WERI-Rb-1 (cell line): ENCODE results near the gene GMEB2.
"Not testable (repeated sequence)": the region's sequence is repeated elsewhere in the genome, so short reads cannot be mapped to it uniquely, and the experiment has no call there.

Source experiments
- DNase-seq: peaks from one replicate; pipeline ENCODE4 v3.0.0-alpha.2; 2020
- H3K27ac ChIP-seq: fragments of 250-450 bp; sonication (Bioruptor Pico); 2 replicates; pipeline ENCODE4 v1.5.1; 2020; ENCODE audit warnings: mild to moderate bottlenecking, moderate library complexity
- H3K27me3 ChIP-seq: fragments of 250-450 bp; sonication (Bioruptor Pico); 2 replicates; pipeline ENCODE4 v1.5.1; 2021; ENCODE audit warnings: mild to moderate bottlenecking, low read depth, moderate library complexity; ENCODE audit not compliant: insufficient read depth, severe bottlenecking
- H3K36me3 ChIP-seq: fragments of 250-450 bp; sonication (Bioruptor Pico); 2 replicates; pipeline ENCODE4 v1.5.1; 2020; ENCODE audit warnings: mild to moderate bottlenecking, moderate library complexity
- H3K4me3 ChIP-seq: 2 replicates; pipeline ENCODE4 v1.5.1; 2011; ENCODE audit warnings: low read depth, mild to moderate bottlenecking, control low read depth, low read length
- H3K9me3 ChIP-seq: fragments of 250-450 bp; sonication (Bioruptor Pico); 2 replicates; pipeline ENCODE4 v1.5.1; 2021; ENCODE audit warnings: mild to moderate bottlenecking, moderate library complexity; ENCODE audit not compliant: severe bottlenecking
- CTCF ChIP-seq: IDR thresholded peaks from 2 replicates; pipeline ENCODE4 v1.5.1; 2011; ENCODE audit warnings: low read depth, mild to moderate bottlenecking, control low read depth, inconsistent platforms, low read length

GMEB2 gene

GRCh38 chr20:63610581-63611435, 16.1 kb downstream of the GMEB2 start:
- H3K27me3 ChIP-seq = no peaks in the 10 kb centered on the region
- no peak for DNase-seq
- H3K36me3 ChIP-seq = peaks cover 13% of the 10 kb centered on the region
- no peaks in the 10 kb centered on the region for H3K9me3 ChIP-seq
- no peak overlapping the region for H3K4me3 ChIP-seq
- no peak for TF ChIP-seq CTCF
- H3K27ac ChIP-seq = no peak overlapping the region

GRCh38 chr20:63606686-63607085, 20.2 kb downstream of the GMEB2 start:
- no peak for TF ChIP-seq CTCF
- no peak for DNase-seq
- peaks cover 15% of the 10 kb centered on the region for H3K36me3 ChIP-seq
- no peaks in the 10 kb centered on the region for H3K27me3 ChIP-seq
- H3K27ac ChIP-seq = no peak overlapping the region
- H3K4me3 ChIP-seq = no peak overlapping the region
- H3K9me3 ChIP-seq = no peaks in the 10 kb centered on the region

- no peak for DNase-seq
- no peak overlapping the region for H3K27ac ChIP-seq
- no peak overlapping the region for H3K4me3 ChIP-seq
- H3K36me3 ChIP-seq = peaks cover 35% of the 10 kb centered on the region
- H3K9me3 ChIP-seq = no peaks in the 10 kb centered on the region
- H3K27me3 ChIP-seq = no peaks in the 10 kb centered on the region
- TF ChIP-seq CTCF = no peak
Observed at GRCh38 chr20:63602321-63602720, 24.6 kb downstream of the GMEB2 start.

GRCh38 chr20:63601679-63602078, 25.2 kb downstream of the GMEB2 start:
- not testable (repeated sequence) for H3K27ac ChIP-seq, H3K9me3 ChIP-seq, H3K27me3 ChIP-seq, DNase-seq, H3K4me3 ChIP-seq
- H3K36me3 ChIP-seq = peaks cover 37% of the 10 kb centered on the region

GRCh38 chr20:63599396-63600050, 27.4 kb downstream of the GMEB2 start:
- DNase-seq = no peak
- Histone ChIP-seq H3K9me3 (no peaks in the 10 kb centered on the region), H3K27me3 (no peaks in the 10 kb centered on the region), H3K27ac (no peak overlapping the region), H3K36me3 (peaks cover 40% of the 10 kb centered on the region), H3K4me3 (no peak overlapping the region)
- TF ChIP-seq CTCF = no peak

- H3K27me3 ChIP-seq = no peaks in the 10 kb centered on the region
- DNase-seq = no peak
- no peak for TF ChIP-seq CTCF
- H3K36me3 ChIP-seq = peaks cover 40% of the 10 kb centered on the region
- no peak overlapping the region for H3K27ac ChIP-seq
- no peak overlapping the region for H3K4me3 ChIP-seq
- no peaks in the 10 kb centered on the region for H3K9me3 ChIP-seq
Observed at GRCh38 chr20:63598479-63599395, 28.2 kb downstream of the GMEB2 start.
